Activated B cell treated with CpG ODN at 0.5 μM for 24 hours (primary cell): ENCODE data around the gene CLSTN1. TPM values are rescaled to one million over a fixed set of nuclear protein-coding genes. Genes with fewer than 3 reads are reported as not detected.

ENCODE experiments used
- ATAC-seq: fragments of 200-7000 bp; cut with Tn5 transposase; one replicate; pipeline ENCODE4 v1.10.0; 2021; ENCODE audit warnings: low read depth, mild to moderate bottlenecking, moderate library complexity
- CTCF ChIA-PET: fragments of 350-600 bp; sonication (Branson Sonifier 250); formaldehyde crosslinking; loops from one replicate; lab custom pipeline; 2021; ENCODE audit warnings: antibody characterized with exemption; lab: Charles Lee
- POLR2A ChIA-PET: fragments of 350-600 bp; sonication (Branson Sonifier 250); formaldehyde crosslinking; loops from one replicate; lab custom pipeline; 2021; ENCODE audit warnings: antibody characterized with exemption; lab: Charles Lee
- DNase-seq: peaks from one replicate; pipeline ENCODE4 v3.0.0; 2022
- H3K27ac Mint-ChIP-seq: one replicate; pipeline ENCODE4 v1.8.0; 2020; ENCODE audit warnings: mixed read lengths
- H3K27me3 Mint-ChIP-seq: one replicate; pipeline ENCODE4 v1.8.0; 2021; ENCODE audit warnings: mixed read lengths
- H3K36me3 Mint-ChIP-seq: one replicate; pipeline ENCODE4 v1.8.0; 2021; ENCODE audit warnings: low read depth, mixed read lengths
- H3K4me1 Mint-ChIP-seq: one replicate; pipeline ENCODE4 v1.8.0; 2021; ENCODE audit warnings: mixed read lengths
- H3K4me3 Mint-ChIP-seq: one replicate; pipeline ENCODE4 v1.8.0; 2020; ENCODE audit warnings: mild to moderate bottlenecking, mixed read lengths
- H3K9me3 Mint-ChIP-seq: one replicate; pipeline ENCODE4 v1.8.0; 2020; ENCODE audit warnings: mixed read lengths
- CTCF ChIP-seq: fragments of 200-600 bp; IDR thresholded peaks from one replicate; pipeline ENCODE4 v1.8.0; 2022; ENCODE audit warnings: antibody characterized with exemption, mild to moderate bottlenecking
- intact Hi-C: fragments of 100-400 bp; cut with micrococcal nuclease; formaldehyde crosslinking; loops from one replicate; pipeline ENCODE4 v1.15.1; 2024
- total RNA-seq: library from RNA; stranded (reverse); gene quantifications from 2 replicates; pipeline ENCODE4 v1.2.3, GENCODE V29; 2022

Gene CLSTN1
- total RNA-seq, 1 donor from 2014 or later = 50.7 TPM

- intact Hi-C loops = no loop called here
- Mint-ChIP-seq H3K4me3 (no peak overlapping the region), H3K27ac (no peak overlapping the region), H3K36me3 (peaks cover 3% of the 10 kb centered on the region), H3K9me3 (no peaks in the 10 kb centered on the region), H3K27me3 (no peaks in the 10 kb centered on the region), H3K4me1 (peaks cover 23% of the 10 kb centered on the region)
- POLR2A ChIA-PET = no interaction called here
- no peak for ATAC-seq
- DNase-seq = no peak
- CTCF ChIA-PET = interaction anchor here (1.2 kb wide), 1 partner anchor 50 kb away, joined by 3 read pairs; no protein-coding TSS in a partner anchor
- TF ChIP-seq CTCF = no peak
These were observed 7.6 kb downstream of the CLSTN1 start for GRCh38 chr1:9816199-9816598.

GRCh38 chr1:9815150-9815549 lies 8.6 kb downstream of the CLSTN1 start:
- Mint-ChIP-seq H3K4me1 (peaks cover 15% of the 10 kb centered on the region), H3K4me3 (no peak overlapping the region), H3K36me3 (peaks cover 3% of the 10 kb centered on the region), H3K9me3 (no peaks in the 10 kb centered on the region), H3K27me3 (no peaks in the 10 kb centered on the region), H3K27ac (no peak overlapping the region)
- no peak for ATAC-seq
- no peak for TF ChIP-seq CTCF
- ChIA-PET CTCF (no interaction called here), POLR2A (no interaction called here)
- intact Hi-C loops = no loop called here
- DNase-seq = no peak

GRCh38 chr1:9814619-9815018 lies 9.1 kb downstream of the CLSTN1 start:
- Mint-ChIP-seq H3K27me3 (no peaks in the 10 kb centered on the region), H3K27ac (no peak overlapping the region), H3K4me3 (no peak overlapping the region), H3K4me1 (peaks cover 15% of the 10 kb centered on the region), H3K36me3 (peaks cover 3% of the 10 kb centered on the region), H3K9me3 (no peaks in the 10 kb centered on the region)
- TF ChIP-seq CTCF = no peak
- intact Hi-C loops = no loop called here
- ATAC-seq (no peak), DNase-seq (no peak)
- ChIA-PET CTCF (no interaction called here), POLR2A (interaction anchor here (0.6 kb wide), 1 partner anchor 342 kb away, joined by 3 read pairs; no protein-coding TSS in a partner anchor)

GRCh38 chr1:9811239-9811966 lies 12.4 kb downstream of the CLSTN1 start:
- intact Hi-C loops = no loop called here
- POLR2A ChIA-PET = interaction anchor here (0.5 to 0.7 kb wide), 2 partner anchors 42 to 576 kb away, joined by 5 to 12 read pairs; no protein-coding TSS in a partner anchor
- peaks cover 26% of the 10 kb centered on the region for H3K4me1 Mint-ChIP-seq
- no peaks in the 10 kb centered on the region for H3K9me3 Mint-ChIP-seq
- no peak overlapping the region for H3K27ac Mint-ChIP-seq
- no peak for ATAC-seq
- H3K4me3 Mint-ChIP-seq = no peak overlapping the region
- no peak for TF ChIP-seq CTCF
- peaks cover 9% of the 10 kb centered on the region for H3K36me3 Mint-ChIP-seq
- no peaks in the 10 kb centered on the region for H3K27me3 Mint-ChIP-seq
- no peak for DNase-seq
- CTCF ChIA-PET = no interaction called here

GRCh38 chr1:9809100-9809510 lies 14.7 kb downstream of the CLSTN1 start:
- Mint-ChIP-seq H3K4me3 (no peak overlapping the region), H3K27me3 (no peaks in the 10 kb centered on the region), H3K9me3 (no peaks in the 10 kb centered on the region), H3K4me1 (peaks cover 32% of the 10 kb centered on the region), H3K36me3 (peaks cover 7% of the 10 kb centered on the region), H3K27ac (no peak overlapping the region)
- ChIA-PET CTCF (no interaction called here), POLR2A (no interaction called here)
- no peak for TF ChIP-seq CTCF
- ATAC-seq (no peak), DNase-seq (no peak)
- intact Hi-C loops = no loop called here
